A549 (cell line): ENCODE data around the gene TRMT1.

ENCODE experiments used
- CEBPB ChIP-seq, 2 experiments: fragments of >200 bp in 1 of 2; sonication (Bioruptor Twin) in 1 of 2; formaldehyde crosslinking in 1 of 2; IDR thresholded peaks; 2 replicates each; pipeline ENCODE4 v1.6.1; 2012 to 2016
- MAFK ChIP-seq: fragments of 450-650 bp; IDR thresholded peaks from 2 replicates; pipeline ENCODE4 v1.6.1; 2014; ENCODE audit not compliant: partially characterized antibody
- SREBF2 ChIP-seq: fragments of 450-650 bp; IDR thresholded peaks from 2 replicates; pipeline ENCODE4 v1.6.1; 2014; ENCODE audit warnings: mild to moderate bottlenecking, moderate library complexity
- TF ChIP-seq, protein P1 (sequence below): fragments of 450-650 bp; IDR thresholded peaks from 2 replicates; pipeline ENCODE4 v1.6.1; 2014; ENCODE audit warnings: antibody characterized with exemption

DNA sequence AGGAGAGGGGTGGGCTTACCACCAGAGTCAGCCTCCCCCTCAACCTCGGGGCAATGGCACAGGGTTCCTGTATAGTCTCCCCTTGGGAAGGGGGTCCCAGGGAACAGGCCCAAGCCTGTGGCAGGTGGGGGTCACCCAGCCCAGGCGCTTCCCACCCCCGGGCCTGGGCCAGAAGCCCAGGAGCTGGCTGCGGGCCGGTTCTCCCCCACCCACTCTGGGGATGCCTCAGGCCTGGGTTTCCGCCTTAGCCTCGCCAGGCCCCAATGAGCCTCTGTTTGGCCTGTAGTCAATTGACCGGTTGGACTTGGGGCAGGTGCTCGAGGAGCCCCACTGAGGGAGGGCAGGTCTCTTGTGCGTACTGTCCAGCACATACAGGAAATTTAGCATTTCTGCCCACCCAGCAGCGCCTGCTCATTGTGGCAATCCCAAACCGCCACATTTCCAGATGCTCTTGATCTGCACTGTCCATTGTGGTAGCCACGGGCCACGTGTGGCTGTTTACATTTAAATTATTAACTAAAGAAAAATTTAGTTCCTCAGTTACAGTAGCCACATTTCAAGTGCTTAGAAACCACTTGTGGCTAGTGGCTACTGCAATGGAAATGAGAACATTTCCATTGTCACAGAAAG is 23.8 kb downstream of the TRMT1 start:
- TF ChIP-seq CEBPB (IDR thresholded peaks at IDR 0.05): no peak
- no peak for TF ChIP-seq SREBF2
- no peak for TF ChIP-seq MAFK
- TF ChIP-seq, protein P1, sequence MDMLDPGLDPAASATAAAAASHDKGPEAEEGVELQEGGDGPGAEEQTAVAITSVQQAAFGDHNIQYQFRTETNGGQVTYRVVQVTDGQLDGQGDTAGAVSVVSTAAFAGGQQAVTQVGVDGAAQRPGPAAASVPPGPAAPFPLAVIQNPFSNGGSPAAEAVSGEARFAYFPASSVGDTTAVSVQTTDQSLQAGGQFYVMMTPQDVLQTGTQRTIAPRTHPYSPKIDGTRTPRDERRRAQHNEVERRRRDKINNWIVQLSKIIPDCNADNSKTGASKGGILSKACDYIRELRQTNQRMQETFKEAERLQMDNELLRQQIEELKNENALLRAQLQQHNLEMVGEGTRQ: no peak
